ENCODE data around the gene USP9X. TPM values are rescaled to one million over a fixed set of nuclear protein-coding genes. Genes with fewer than 3 reads are reported as not detected.

Gene USP9X
- total and polyA plus RNA-seq, 2 of the 8 experiments (the other 6 are each of a cell fraction or from before 2014, with no cell fraction given) = 79.2 to 300 TPM

- TF ChIP-seq TCF12 (IDR thresholded peaks at IDR 0.05; ENCODE audit: low read depth, low read length) (no peak), KDM5A (IDR thresholded peaks at IDR 0.05; ENCODE audit: low read length) (no peak), SP4 (IDR thresholded peaks at IDR 0.05; ENCODE audit: low read length) (no peak), POLR2A (IDR thresholded peaks at IDR 0.05; ENCODE audit: control extremely low read depth in 1 of 2, low read depth in 2 of 2, low read length in 2 of 2) (no peak), CTCF (IDR thresholded peaks at IDR 0.05; ENCODE audit: control extremely low read depth in 1 of 3, insufficient read depth in 1 of 3, low read depth in 1 of 3, low read length in 3 of 3) (no peak)
These were observed 15.6 kb downstream of the USP9X start (continued) for GRCh38 chrX:41100819-41101218.

Data from H1 (cell line).